Chondrocyte (in vitro differentiated cells): ENCODE measurements around the gene DOCK3. TPM values are rescaled to one million over a fixed set of nuclear protein-coding genes. Genes with fewer than 3 reads are reported as not detected.

Experiments used
- DNase-seq: peaks from one replicate; pipeline ENCODE4 v3.0.0; 2021; ENCODE audit warnings: mixed read lengths, low spot score
- H3K27ac Mint-ChIP-seq: one replicate; pipeline ENCODE4 v1.8.0; 2021; ENCODE audit warnings: mild to moderate bottlenecking, moderate library complexity, mixed read lengths; ENCODE audit not compliant: unreplicated experiment
- H3K27me3 Mint-ChIP-seq: 2 replicates; pipeline ENCODE4 v1.8.0; 2021; ENCODE audit warnings: low read depth, mixed read lengths
- H3K36me3 Mint-ChIP-seq: 2 replicates; pipeline ENCODE4 v1.8.0; 2021; ENCODE audit warnings: low read depth, mixed read lengths
- H3K4me1 Mint-ChIP-seq: 2 replicates; pipeline ENCODE4 v1.8.0; 2021; ENCODE audit warnings: low read depth, mild to moderate bottlenecking, mixed read lengths
- H3K4me3 Mint-ChIP-seq: one replicate; pipeline ENCODE4 v1.8.0; 2021; ENCODE audit warnings: mild to moderate bottlenecking, moderate library complexity, mixed read lengths; ENCODE audit not compliant: unreplicated experiment
- H3K9me3 Mint-ChIP-seq: 2 replicates; pipeline ENCODE4 v1.8.0; 2021; ENCODE audit warnings: low read depth, mixed read lengths
- CTCF ChIP-seq: fragments of 200-600 bp; sonication (generic); IDR thresholded peaks from 2 replicates; pipeline ENCODE4 v1.5.0; 2021; ENCODE audit warnings: antibody characterized with exemption, mild to moderate bottlenecking, moderate library complexity
- total RNA-seq: library from RNA; stranded (reverse); gene quantifications from 3 replicates; pipeline ENCODE4 v1.2.1, GENCODE V29; 2021

DOCK3 gene
- total RNA-seq, 1 donor from 2014 or later: 0.25 TPM

DNA sequence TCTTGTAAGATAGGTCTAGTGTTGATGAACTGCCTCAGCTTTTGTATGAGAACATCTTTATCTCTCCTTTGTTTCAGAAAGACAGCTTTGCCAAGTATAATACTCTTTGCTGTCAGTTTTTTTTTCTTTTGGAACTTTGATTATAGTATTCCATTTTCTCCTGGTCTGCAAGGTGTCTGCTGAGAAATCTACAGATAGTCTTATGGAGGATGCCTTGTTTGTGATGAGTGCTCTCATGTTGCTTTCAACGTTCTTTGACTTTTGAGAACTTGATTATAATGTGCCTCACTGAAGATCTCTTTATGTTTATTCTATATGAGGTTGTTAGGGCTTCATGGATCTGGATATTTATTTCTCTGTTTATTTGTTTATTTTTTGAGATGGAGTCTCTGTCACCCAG, 60.3 kb downstream of the DOCK3 start:
- peaks cover 7% of the 10 kb centered on the region for H3K9me3 Mint-ChIP-seq
- peaks cover 2% of the 10 kb centered on the region for H3K27me3 Mint-ChIP-seq
- H3K36me3 Mint-ChIP-seq: peaks cover 3% of the 10 kb centered on the region
- H3K27ac Mint-ChIP-seq: no peak overlapping the region
- no peak overlapping the region for H3K4me3 Mint-ChIP-seq
- no peak for TF ChIP-seq CTCF
- DNase-seq: no peak
- no peaks in the 10 kb centered on the region for H3K4me1 Mint-ChIP-seq

GRCh38 chr3:50737193-50737905, 62.6 kb downstream of the DOCK3 start:
- no peak for DNase-seq
- no peak overlapping the region for H3K27ac Mint-ChIP-seq
- H3K4me3 Mint-ChIP-seq: no peak overlapping the region
- H3K4me1 Mint-ChIP-seq: no peaks in the 10 kb centered on the region
- peaks cover 7% of the 10 kb centered on the region for H3K9me3 Mint-ChIP-seq
- TF ChIP-seq CTCF: no peak
- H3K36me3 Mint-ChIP-seq: peaks cover 3% of the 10 kb centered on the region
- peaks cover 2% of the 10 kb centered on the region for H3K27me3 Mint-ChIP-seq

DNA sequence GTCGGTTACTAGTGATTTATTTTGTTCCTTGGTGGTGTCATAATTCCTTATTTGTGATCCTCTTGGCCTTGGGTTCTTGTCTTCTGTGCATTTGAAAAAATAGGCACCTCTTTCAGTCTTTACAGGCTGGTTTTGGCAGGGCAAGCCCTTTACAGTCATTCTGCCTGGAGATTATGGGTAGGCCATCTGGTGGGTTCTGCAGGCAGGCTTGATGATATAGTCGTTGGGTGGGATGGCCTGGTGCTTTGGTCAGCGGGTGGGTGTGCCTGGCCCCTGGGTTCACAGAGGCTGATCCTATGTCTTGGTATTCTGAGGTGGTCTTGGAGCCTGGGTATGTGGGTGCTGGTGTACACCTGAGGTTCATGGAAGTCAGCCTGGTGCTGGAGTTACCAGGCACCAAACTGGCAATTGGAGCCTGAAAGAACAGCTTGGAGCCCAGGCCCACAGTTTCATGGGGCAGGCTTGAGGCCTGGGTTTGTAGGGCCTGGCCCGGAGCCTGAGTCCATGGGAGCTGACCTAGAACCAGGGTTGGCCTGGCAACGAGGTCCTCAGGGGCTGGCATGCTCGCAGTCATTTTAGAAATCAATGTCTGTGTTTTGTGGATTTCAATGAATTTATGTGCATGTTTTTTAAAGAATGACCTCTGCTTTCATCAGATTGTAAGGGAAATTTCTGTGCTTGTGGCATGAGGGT, 63.3 kb downstream of the DOCK3 start:
- DNase-seq: no peak
- no peak for TF ChIP-seq CTCF
- no peaks in the 10 kb centered on the region for H3K4me1 Mint-ChIP-seq
- H3K9me3 Mint-ChIP-seq: peaks cover 7% of the 10 kb centered on the region
- no peak overlapping the region for H3K27ac Mint-ChIP-seq
- H3K4me3 Mint-ChIP-seq: no peak overlapping the region
- H3K36me3 Mint-ChIP-seq: peaks cover 3% of the 10 kb centered on the region
- peaks cover 2% of the 10 kb centered on the region for H3K27me3 Mint-ChIP-seq

DNA sequence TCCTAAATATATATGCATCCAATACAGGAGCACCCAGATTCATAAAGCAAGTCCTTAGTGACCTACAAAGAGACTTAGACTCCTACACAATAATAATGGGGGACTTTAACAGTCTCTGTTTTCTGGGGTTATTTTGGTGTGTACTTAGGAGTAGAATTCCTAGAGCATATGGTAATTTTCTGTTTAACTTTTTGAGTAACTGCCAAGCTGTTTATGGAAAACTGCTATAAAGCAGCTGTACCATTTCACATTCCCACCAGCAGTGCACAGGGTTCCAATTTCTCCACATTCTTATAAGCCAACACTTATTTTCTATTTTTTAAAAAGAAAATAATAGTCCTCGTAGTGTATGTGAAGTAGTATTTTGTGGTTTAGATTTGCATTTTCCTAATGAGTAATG, 68.9 kb downstream of the DOCK3 start:
- TF ChIP-seq CTCF: no peak
- Mint-ChIP-seq H3K27ac (no peak overlapping the region), H3K9me3 (peaks cover 5% of the 10 kb centered on the region), H3K27me3 (peaks cover 6% of the 10 kb centered on the region), H3K36me3 (no peaks in the 10 kb centered on the region), H3K4me1 (no peaks in the 10 kb centered on the region), H3K4me3 (no peak overlapping the region)
- DNase-seq: no peak

DNA sequence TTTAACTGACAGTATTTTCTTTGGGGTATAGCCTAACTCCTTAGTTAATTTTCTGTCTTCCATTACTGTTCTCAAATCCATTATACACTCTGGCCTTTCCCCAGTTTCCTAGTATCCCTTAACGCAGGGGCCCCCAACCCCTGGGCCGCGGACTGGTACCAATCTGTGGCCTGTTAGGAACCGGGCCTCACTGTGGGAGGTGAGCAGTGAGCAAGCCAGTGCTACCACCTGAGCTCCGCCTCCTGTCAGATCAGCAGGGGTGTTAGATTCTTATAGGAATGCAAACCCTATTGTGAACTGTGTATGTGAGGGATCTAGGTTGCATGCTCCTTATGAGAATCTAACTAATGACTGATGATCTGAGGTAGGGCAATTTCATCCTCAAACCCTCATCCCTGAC, 75.1 kb downstream of the DOCK3 start:
- peaks cover 5% of the 10 kb centered on the region for H3K9me3 Mint-ChIP-seq
- H3K27ac Mint-ChIP-seq: no peak overlapping the region
- no peak overlapping the region for H3K4me3 Mint-ChIP-seq
- DNase-seq: no peak
- H3K4me1 Mint-ChIP-seq: no peaks in the 10 kb centered on the region
- H3K36me3 Mint-ChIP-seq: no peaks in the 10 kb centered on the region
- no peak for TF ChIP-seq CTCF
- H3K27me3 Mint-ChIP-seq: peaks cover 4% of the 10 kb centered on the region
